GM06990 (cell line): Measurements from ENCODE around the gene ARHGEF19.

Source experiments
- DNase-seq: peaks from one replicate; pipeline ENCODE4 v3.0.0-alpha.2; 2011; ENCODE audit not compliant: insufficient read length; ENCODE audit errors: extremely low read depth
- H3K27me3 ChIP-seq: replicated peaks from 2 replicates; pipeline ENCODE4 v1.6.0; 2011; ENCODE audit warnings: low read length; ENCODE audit not compliant: control insufficient read depth, insufficient read depth
- H3K36me3 ChIP-seq: 2 replicates; pipeline ENCODE4 v1.5.1; 2011; ENCODE audit warnings: low read length; ENCODE audit not compliant: control insufficient read depth, insufficient read depth
- H3K4me3 ChIP-seq: replicated peaks from 2 replicates; pipeline ENCODE4 v1.5.1; 2011; ENCODE audit warnings: low read depth, mild to moderate bottlenecking, control low read depth, low read length
- TF ChIP-seq, protein P1 (sequence below): IDR thresholded peaks from 2 replicates; pipeline ENCODE4 v1.5.1; 2011; ENCODE audit warnings: low read length, control low read depth, mild to moderate bottlenecking, inconsistent platforms; ENCODE audit not compliant: insufficient read depth, poor library complexity, severe bottlenecking

Gene ARHGEF19

GRCh38 chr1:16181887-16182719 lies 30.3 kb downstream of the ARHGEF19 start:
- DNase-seq = no peak
- peaks cover 2% of the 10 kb centered on the region; the same call in 1 of the 2 replicates for H3K27me3 ChIP-seq
- H3K36me3 ChIP-seq = no peaks in the 10 kb centered on the region
- H3K4me3 ChIP-seq = no peak overlapping the region
- TF ChIP-seq, protein P1, sequence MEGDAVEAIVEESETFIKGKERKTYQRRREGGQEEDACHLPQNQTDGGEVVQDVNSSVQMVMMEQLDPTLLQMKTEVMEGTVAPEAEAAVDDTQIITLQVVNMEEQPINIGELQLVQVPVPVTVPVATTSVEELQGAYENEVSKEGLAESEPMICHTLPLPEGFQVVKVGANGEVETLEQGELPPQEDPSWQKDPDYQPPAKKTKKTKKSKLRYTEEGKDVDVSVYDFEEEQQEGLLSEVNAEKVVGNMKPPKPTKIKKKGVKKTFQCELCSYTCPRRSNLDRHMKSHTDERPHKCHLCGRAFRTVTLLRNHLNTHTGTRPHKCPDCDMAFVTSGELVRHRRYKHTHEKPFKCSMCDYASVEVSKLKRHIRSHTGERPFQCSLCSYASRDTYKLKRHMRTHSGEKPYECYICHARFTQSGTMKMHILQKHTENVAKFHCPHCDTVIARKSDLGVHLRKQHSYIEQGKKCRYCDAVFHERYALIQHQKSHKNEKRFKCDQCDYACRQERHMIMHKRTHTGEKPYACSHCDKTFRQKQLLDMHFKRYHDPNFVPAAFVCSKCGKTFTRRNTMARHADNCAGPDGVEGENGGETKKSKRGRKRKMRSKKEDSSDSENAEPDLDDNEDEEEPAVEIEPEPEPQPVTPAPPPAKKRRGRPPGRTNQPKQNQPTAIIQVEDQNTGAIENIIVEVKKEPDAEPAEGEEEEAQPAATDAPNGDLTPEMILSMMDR = no peak

DNA sequence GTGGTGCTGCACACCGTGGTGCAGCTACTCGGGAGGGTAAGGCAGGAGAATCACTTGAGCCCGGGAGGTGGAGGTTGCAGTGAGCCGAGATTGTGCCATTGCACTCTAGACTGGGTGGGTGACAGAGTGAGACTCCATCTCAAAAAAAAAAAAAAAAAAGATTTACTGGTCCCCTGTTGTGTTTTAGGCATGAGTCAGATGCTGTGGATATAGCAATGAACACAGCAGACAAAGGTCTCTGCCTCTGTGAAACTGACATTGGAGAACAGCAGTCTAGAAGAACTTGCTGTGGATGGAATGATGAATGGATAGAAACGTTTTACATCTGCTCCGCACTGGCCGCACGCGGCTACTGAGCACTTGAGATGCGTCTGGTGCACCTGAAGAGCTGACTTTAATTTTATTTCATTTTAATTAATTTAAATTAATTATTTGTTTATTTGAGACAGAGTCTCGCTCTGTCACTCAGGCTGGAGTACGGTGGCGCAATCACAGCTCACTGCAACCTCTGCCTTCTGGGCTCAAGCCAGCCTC lies 32.1 kb downstream of the ARHGEF19 start:
- TF ChIP-seq, protein P1 = no peak
- H3K4me3 ChIP-seq = no peak overlapping the region
- peaks cover 2% of the 10 kb centered on the region; the same call in 1 of the 2 replicates for H3K27me3 ChIP-seq
- no peak for DNase-seq
- no peaks in the 10 kb centered on the region for H3K36me3 ChIP-seq

DNA sequence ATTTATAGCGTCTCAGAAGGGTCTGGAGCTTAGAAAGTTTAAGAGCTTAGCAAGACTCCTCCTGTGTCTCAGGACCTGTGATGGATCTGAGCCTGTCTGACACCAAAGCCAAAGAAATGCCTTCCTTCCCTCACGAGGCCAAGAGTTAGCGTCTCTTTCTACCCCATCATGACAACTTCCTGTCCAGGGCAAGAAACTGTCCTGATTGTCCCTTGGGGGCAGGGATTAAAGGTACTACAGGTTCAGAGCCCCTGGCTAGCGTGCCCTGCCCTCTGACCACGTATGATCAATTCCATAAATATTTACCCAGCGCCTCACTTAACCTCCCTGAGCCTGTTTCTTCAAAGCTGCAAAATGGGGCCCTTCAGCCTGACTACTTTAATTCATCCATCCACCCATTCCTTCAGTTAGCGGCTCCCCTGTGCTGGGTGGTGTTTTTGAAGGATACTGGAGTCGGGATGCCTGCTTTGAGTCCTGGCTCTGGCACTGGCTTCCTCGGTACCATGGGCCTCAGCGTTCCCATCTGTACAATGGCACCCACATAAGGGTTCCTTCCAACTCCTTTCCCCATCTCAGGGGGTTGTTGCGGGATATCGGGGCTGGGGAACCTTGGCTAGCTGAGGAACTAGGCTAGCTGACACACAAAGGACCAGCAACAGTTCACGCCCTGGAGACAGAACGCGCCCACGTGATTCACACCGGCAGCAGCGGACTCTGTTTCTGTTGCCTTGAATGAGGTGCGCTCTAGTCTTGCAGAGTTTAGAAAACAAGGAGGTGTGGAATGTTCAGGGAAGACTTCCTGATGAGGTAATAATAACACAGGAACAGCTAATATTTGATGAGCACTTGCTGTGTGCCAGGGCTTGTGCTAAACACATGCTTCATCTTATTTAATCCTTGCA lies 33.6 kb downstream of the ARHGEF19 start:
- no peak for DNase-seq
- H3K27me3 ChIP-seq = peaks cover 2% of the 10 kb centered on the region; the same call in 1 of the 2 replicates
- H3K4me3 ChIP-seq = no peak overlapping the region
- H3K36me3 ChIP-seq = no peaks in the 10 kb centered on the region
- TF ChIP-seq, protein P1 = no peak

- DNase-seq = no peak
- TF ChIP-seq, protein P1 = no peak
- H3K36me3 ChIP-seq = no peaks in the 10 kb centered on the region
- H3K4me3 ChIP-seq = no peak overlapping the region
- peaks cover 2% of the 10 kb centered on the region; the same call in 1 of the 2 replicates for H3K27me3 ChIP-seq
These were observed 35.1 kb downstream of the ARHGEF19 start for GRCh38 chr1:16177306-16177705.

DNA sequence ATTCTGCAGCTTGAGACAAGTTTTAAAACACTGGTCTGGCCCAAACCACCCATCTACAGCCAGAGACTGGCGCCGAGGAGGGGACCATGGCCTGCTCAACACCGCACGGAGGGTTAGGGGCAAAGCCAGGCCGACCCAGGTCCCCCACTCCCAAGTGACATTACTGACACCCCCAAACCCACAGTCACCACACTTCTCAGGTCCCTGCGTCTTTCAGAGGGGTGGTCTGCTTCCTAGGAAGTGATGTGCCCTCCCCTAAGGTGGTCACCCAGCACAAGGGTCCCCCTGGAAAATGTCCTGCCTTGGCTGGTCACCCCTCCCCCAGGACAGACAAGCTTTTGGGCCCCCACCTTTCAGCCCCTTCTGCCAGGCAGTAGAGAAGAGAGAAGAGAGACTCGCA lies 35.8 kb downstream of the ARHGEF19 start:
- TF ChIP-seq, protein P1 = no peak
- no peak for DNase-seq
- Histone ChIP-seq H3K27me3 (peaks cover 2% of the 10 kb centered on the region; the same call in 1 of the 2 replicates), H3K36me3 (no peaks in the 10 kb centered on the region), H3K4me3 (no peak overlapping the region)
